Esophagus squamous epithelium (tissue), 5 donors: ENCODE results near the gene BNC2. TPM values are rescaled to one million over a fixed set of nuclear protein-coding genes. Genes with fewer than 3 reads are reported as not detected.

Experiments
- DNase-seq: peaks from one replicate; lab custom pipeline; 2025; lab: John Stamatoyannopoulos, UW
- H3K27ac ChIP-seq, 4 donors: fragments of 200-600 bp; sonication (generic); one replicate each; pipeline ENCODE4 v1.5.1; 2016 to 2019; ENCODE audit warnings: mild to moderate bottlenecking in 1 of 4
- H3K27me3 ChIP-seq, 4 donors: fragments of 200-600 bp; sonication (generic); 1 replicate in 3 of 4; 2 replicates in 1 of 4; pipeline versions ENCODE4 v1.5.1 to v1.6.0; 2017 to 2021; ENCODE audit warnings: antibody characterized with exemption in 1 of 4
- H3K36me3 ChIP-seq, 3 donors: fragments of 200-600 bp; sonication (generic); one replicate each; pipeline ENCODE4 v1.5.1; 2016 to 2019
- H3K4me1 ChIP-seq, 3 donors: fragments of 200-600 bp; sonication (generic); one replicate each; pipeline ENCODE4 v1.5.1; 2017 to 2019
- H3K4me3 ChIP-seq, 4 donors: fragments of 200-600 bp; sonication (generic); 1 replicate in 3 of 4; 2 replicates in 1 of 4; pipeline ENCODE4 v1.5.1; 2016 to 2019; ENCODE audit warnings: mild to moderate bottlenecking in 2 of 4, moderate library complexity in 1 of 4
- H3K9me3 ChIP-seq, 3 donors: fragments of 200-600 bp; sonication (generic); one replicate each; pipeline ENCODE4 v1.5.1; 2016 to 2019
- POLR2A ChIP-seq, 4 donors: fragments of 450-650 bp; IDR thresholded peaks; one replicate each; pipeline ENCODE4 v1.6.1; 2017; ENCODE audit warnings: antibody characterized with exemption in 4 of 4, mild to moderate bottlenecking in 4 of 4, moderate library complexity in 3 of 4
- WGBS, 2 donors: methylation state at CpG; one replicate each; pipeline ENCODE4 v1.1.5; 2018; 5-methylcytosine and 5-hydroxymethylcytosine counted together
- intact Hi-C: fragments of 100-400 bp; cut with DNase I; formaldehyde crosslinking; loops from one replicate; pipeline ENCODE4 v1.15.0; 2022
- small RNA-seq, 4 donors: library from RNA; depleted of rRNA; stranded (forward); fragments of <200 nt; gene quantifications; one replicate each; pipeline ENCODE3, GENCODE V24; 2016
- total RNA-seq, 4 donors: library from RNA; depleted of rRNA; stranded (reverse); fragments of >200 nt; gene quantifications; one replicate each; pipeline ENCODE4 v1.1.0, GENCODE V29; 2016
- TF ChIP-seq, protein P1 (sequence below), 6 experiments: fragments of 450-650 bp in 4 of 6; fragments of 200-600 bp in 2 of 6; sonication (generic) in 2 of 6; IDR thresholded peaks; one replicate each; pipeline ENCODE4 v1.5.1; 2016 to 2019; ENCODE audit warnings: antibody characterized with exemption in 6 of 6, mild to moderate bottlenecking in 4 of 6, moderate library complexity in 4 of 6
- donor health status: DM: yes; HTN: yes; CAD: no.

BNC2 gene
- total RNA-seq, 4 donors from 2014 or later, result 3.6 to 41.8 (median 8.5) TPM

DNA sequence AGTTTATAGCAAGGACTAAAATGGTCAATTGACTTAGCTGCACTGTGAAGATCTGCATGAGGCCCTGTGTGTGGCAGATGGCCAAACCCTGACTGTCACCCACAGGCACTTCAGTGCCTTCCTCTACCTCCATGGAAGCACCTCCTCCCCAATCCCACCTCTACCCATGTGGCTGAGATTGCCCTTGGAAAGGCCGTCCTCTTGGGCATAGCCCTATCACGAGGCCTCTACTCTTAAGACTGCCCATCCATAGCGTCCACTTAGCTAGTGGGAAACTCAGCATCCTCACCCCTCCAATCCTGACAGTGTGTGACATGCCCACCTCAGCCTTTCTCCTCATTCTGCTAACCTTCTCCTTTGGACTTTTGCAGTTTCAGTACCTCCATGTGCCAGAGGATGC lies 510.2 kb downstream of the BNC2 start:
- H3K9me3 ChIP-seq, result no peaks in the 10 kb centered on the region
- H3K4me3 ChIP-seq, result no peak overlapping the region
- no peak overlapping the region for H3K27ac ChIP-seq
- no peak for TF ChIP-seq POLR2A (IDR thresholded peaks at IDR 0.05)
- TF ChIP-seq, protein P1, sequence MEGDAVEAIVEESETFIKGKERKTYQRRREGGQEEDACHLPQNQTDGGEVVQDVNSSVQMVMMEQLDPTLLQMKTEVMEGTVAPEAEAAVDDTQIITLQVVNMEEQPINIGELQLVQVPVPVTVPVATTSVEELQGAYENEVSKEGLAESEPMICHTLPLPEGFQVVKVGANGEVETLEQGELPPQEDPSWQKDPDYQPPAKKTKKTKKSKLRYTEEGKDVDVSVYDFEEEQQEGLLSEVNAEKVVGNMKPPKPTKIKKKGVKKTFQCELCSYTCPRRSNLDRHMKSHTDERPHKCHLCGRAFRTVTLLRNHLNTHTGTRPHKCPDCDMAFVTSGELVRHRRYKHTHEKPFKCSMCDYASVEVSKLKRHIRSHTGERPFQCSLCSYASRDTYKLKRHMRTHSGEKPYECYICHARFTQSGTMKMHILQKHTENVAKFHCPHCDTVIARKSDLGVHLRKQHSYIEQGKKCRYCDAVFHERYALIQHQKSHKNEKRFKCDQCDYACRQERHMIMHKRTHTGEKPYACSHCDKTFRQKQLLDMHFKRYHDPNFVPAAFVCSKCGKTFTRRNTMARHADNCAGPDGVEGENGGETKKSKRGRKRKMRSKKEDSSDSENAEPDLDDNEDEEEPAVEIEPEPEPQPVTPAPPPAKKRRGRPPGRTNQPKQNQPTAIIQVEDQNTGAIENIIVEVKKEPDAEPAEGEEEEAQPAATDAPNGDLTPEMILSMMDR (IDR thresholded peaks at IDR 0.05), result no peak
- no peak for DNase-seq
- H3K36me3 ChIP-seq, result no peaks in the 10 kb centered on the region
- peaks cover 0 to 62% (median 0%) of the 10 kb centered on the region in 4 donors for H3K27me3 ChIP-seq
- no peaks in the 10 kb centered on the region for H3K4me1 ChIP-seq
- WGBS, 2 donors, result 78 to 93% methylated on average over 2 to 3 of the region's 3 CpGs
- intact Hi-C loops, result no loop called here

Small RNA genes lying within 50 kb of the gene (small RNA-seq; reads per million reads assigned to genes)
- 0 reads per million in 4 donors for gene LSM1P1
